Stimulated activated CD8-positive, alpha-beta memory T cell treated with anti-CD3 and anti-CD28 coated beads, Interleukin-2, amount 100 ng/mL, for 1 hour (primary cell): ENCODE results near the gene TBCEL.
"Not testable (repeated sequence)": the region's sequence is repeated elsewhere in the genome, so short reads cannot be mapped to it uniquely, and the experiment has no call there.

Experiments used
- DNase-seq, 2 donors: peaks; one replicate each; pipeline ENCODE4 v3.0.0-alpha.2; 2020; ENCODE audit warnings: low read depth in 2 of 2

TBCEL gene

DNA sequence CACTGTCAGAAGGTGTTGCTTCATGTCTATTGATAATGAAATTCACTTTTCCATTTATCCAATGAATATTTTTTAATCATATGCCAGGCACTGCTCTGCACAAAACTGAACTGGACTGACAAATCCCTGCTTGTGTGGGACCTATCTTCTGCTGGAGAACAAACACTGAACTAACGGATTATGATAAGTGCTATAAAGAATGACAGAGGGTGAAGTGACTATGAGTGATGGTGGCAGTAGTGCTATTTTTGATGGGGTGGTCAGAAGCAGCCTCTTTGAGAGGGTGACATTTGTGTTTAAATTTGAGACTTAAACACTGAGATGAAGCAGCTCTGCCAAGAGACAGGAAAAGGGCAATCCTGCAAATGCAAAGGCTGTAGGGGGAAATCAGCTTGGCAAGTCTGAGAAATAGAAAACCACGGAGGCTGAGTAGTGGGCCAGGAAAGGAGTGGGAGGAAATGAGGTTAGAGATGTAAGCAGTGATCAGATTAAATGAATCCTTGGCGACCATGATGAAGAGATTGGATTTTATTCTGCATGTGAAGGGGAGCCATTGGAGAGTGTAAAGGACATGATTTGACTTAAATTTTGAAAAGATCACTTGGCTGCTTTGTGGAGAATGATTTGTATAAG is 6.0 kb downstream of the TBCEL start:
- no peak for DNase-seq

DNA sequence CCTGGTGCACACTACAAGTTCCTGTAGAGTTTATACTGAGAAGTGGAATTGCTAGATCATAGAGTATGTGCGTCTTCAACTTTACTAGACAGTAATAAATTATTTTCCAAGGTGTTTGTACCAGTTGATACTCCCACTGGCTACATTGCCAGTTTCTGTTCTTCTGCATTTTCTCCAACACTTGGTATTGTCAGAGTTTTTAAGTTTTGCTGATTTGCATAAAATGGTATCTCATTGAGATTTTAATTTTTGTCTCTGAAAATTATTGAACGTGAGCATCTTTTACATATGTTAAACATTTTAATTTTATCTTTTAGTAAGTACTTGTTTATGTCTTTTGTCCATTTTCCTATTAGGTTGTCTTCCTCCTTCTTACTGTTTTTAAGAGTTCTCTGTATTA is 7.3 kb downstream of the TBCEL start:
- DNase-seq, result no peak

DNA sequence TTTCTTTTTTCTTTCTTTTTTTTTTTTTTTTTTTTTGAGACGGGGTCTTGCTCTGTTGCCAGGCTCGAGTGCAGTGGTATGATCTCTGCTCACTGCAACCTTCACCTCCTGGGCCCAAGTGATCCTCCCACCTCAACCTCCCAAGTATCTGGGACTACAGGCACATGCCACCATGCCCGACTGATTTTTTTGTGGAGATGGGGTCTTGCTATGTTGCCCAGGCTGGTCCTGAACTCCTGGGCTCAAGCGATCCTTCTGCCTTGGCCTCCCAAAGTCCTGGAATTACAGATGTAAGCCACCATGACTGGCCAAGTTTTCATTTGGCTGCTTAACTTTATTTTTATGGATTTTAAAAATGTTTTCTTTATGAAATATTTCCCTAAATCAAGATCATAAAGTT is 7.7 kb downstream of the TBCEL start:
- DNase-seq, result not testable (repeated sequence)

DNA sequence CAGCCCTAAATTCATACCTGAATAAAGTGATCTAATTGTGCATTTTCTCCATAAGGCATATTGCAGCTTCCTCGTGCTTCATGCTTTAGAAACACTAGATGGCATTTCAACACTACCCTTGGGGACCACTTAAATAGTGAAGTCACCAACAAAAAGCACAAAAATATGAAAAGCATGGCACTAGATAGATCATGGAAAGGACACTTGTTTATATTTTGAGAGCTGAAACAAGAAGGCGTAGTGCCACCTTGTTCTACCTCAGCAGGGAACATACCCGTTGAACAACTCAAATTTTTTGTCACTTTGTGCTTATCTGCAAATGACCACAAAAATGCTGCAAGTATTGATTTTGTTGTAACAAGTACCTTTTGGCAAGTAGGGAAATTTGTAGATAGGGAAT is 8.6 kb downstream of the TBCEL start:
- no peak for DNase-seq

DNA sequence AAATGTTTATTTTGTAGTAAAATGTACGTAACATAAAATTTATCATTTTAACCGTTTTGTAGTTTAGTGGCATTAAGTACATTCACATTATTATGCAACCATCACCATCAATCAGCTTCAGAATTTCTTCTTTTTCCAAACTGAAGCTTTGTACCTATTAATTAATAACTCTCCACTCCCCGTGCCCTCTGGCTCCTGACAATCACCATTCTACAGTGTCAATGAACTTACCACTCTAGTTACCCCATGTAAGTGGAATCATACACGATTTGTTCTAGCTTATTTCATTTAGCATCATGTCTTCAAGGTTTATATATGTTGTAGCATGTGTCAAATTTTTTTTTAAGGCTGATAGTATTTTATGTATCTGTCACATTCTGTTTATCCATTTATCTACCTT is 9.7 kb downstream of the TBCEL start:
- no peak for DNase-seq

DNA sequence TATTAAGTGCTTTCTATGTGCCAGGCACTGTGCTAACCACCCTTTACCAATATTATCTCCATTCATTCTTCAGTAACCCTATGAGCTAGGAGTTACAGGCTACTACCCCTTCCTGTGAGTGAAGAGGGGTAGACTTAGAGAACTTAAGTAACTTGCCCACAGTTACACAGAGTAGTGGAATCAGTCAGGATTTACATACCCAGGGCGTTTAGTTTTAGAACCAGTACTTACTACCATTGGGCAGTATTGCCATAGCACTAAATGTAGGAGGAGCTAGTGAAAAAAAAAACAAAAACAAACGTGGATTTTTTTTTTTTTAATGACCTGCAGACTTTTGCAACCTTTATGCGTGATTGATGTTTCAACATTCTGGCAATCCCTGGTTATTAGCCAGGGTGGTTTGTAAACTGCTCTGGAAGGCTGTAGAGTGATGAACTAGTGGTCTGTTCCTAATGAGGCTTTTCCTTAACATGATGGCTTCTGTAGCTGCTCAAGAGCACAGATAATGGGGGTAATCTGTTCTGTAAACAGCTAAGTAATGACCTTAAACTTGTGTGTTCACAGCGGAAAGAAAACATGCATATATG is 11.4 kb downstream of the TBCEL start:
- no peak for DNase-seq

DNA sequence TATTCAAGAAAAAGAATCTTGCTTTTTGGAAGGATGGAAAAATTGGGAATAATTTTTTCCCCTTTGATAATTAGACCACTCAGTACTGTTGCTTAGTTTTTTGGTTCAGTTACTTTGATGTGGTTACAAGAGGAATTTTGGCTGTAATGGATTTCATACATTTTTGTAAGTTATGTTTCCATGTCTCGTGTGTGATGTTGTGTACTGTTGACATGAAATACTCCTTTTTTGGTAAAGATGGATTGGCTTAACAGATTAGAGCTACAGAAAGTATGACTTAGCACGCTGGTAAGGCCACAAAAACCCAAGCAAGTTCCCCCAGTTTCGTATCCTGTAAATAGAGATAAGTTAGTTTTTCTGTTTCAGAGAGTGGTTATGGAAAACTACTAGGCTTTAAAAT is 11.9 kb downstream of the TBCEL start:
- DNase-seq, result no peak

DNA sequence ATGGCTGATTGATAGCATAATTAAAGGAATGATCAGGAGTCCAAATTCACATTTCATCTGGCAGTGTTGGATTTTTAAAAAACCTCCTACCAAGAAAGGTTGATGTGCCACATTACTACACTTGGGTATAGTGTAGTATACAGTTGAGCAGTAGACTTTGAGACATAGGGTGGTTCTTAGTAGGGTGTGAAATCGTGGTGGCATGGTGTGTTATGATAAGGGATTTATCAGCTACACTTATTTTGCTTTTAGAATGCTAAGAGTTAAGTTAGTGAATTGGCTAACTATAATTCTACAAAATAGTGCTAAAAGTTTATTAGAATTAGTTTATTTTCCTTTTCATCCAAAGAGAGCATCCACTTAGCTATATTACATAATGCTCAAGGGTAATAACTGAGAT is 13.1 kb downstream of the TBCEL start:
- no peak for DNase-seq

DNA sequence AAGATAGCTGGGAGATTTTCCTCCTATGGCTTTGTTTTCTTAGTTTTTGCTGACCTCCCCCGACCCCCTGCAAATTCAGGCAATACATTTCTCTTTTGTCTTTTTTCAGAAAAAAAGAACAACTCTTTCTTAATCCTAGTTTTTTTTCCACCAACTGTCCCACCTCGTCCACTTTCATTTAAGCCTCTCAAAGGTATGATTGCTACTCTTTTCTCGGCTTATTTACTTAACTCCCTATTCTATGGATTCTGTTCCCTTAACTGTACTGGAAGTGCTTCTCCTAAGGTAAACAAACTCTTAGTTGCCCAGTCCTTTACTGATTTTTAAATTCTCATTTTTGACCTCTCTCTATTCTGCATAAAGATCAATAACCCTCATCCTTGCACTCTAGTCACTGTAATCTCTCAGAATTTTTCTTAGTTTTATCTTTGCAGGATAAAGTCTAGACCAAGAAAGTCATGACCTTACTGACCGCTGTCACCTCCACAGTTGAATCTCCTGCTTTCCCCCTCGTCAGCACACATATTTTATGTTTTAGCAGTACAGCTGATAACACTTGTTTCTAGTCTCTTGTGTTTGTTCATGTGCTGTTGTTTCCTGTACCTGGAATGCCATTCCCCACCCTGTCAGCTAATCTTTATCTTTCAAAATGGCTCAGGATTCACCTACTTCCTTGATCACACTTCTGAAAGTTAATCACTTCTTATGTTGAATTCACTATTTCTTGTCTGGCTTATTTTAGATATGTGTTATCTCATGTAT is 14.9 kb downstream of the TBCEL start:
- DNase-seq, result no peak

DNA sequence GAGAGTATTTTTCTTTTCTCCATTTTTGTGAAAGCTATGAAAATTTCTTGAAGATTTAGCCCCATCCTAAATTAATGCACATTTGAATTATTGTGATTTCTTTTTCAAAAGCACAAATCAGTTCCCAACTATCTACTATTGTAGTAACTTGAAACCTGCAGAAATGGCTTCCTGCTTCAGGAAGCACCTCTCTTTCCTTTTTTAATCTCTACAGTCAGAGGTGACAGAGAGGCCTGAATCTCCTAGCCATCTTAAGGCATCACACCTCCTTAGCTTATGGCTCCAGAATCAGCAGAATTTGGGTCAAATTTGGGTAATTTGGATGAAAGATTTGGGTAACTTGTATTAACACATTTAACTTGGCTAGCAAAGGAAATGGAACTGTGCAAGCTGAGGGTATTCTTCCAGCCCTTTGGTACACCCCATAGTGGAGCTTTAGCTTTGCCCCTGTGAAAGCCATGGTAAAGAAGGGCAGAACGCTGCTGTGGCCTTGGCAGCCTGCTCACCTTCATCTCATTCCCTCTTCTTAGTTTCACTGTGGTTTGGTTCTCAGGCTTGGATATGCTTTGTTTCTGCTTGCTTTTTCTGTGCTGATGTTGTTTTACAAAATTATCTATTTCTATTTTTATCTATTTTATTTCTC is 16.2 kb downstream of the TBCEL start:
- no peak for DNase-seq

DNA sequence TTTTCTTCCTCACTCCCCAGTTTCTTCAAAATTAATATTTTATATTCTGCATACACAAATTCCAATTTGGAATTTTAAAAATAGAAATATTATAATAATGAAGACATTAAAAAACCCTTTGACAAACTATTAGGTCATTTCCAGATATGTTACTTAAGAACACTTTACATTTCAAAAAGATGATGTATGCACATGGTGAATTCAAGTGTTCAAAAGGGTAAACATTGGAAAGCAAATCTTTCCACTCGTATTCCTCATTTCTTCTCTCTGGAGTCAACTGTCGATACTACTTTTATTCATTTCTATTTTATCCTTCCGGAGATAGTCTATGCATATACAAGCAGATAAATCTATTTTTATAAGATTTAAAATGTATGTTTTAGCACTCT is 16.7 kb downstream of the TBCEL start:
- no peak for DNase-seq

DNA sequence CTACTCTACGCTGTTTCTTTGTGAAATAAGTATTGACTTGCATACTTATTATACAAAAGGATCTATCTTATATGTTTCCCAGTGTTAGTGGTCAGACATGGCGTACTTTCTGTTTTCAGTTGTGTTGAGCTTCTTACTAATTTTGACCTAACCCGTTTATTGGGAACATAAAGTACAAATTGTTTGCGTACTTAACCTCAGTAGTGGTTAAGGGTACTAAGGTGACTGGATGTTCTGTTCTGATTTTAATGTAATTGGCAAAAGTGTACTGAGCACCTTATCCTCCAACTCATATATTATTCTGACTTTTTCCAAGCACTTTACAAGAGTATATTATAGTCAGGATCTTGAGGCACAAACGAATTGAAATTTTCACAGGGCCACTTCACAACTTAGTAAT is 17.2 kb downstream of the TBCEL start:
- DNase-seq, result no peak

DNA sequence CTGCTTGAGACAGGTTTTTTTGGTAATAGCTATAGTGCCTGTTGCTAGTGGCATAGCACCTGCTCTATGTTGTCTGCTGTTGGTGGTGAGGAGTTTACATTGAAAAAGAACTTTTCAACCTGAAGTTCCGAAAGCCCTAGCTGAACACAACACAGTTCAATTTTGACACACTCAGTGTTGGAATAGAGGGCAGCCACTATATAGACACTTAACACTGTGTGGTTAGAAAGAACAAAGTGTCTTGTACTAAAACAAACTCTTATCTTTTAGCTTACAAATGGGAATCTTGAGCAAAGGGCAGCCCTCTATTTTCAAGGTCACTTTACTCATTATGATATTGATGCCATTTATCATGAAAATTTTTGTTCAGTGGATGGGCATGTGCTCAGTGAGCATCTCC is 18.4 kb downstream of the TBCEL start:
- DNase-seq, result no peak

DNA sequence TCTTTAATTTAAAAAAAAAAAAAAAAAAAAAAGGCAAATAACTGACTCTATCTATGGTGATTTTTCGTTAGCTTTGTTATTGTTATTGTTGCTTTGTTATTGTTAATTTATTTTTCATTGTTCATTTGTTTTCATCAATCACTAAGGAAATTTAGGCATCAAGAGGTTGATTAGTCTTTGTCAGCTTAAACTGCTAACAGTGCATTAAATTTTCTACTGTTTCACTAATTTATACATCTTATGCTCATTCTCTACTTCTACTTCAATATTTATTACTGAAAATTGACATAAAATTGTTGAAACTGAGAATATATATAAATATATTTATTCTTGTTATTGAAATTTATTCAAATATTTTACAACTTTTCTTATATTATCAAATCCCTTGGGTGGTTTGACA is 24.0 kb downstream of the TBCEL start:
- DNase-seq, result no peak

DNA sequence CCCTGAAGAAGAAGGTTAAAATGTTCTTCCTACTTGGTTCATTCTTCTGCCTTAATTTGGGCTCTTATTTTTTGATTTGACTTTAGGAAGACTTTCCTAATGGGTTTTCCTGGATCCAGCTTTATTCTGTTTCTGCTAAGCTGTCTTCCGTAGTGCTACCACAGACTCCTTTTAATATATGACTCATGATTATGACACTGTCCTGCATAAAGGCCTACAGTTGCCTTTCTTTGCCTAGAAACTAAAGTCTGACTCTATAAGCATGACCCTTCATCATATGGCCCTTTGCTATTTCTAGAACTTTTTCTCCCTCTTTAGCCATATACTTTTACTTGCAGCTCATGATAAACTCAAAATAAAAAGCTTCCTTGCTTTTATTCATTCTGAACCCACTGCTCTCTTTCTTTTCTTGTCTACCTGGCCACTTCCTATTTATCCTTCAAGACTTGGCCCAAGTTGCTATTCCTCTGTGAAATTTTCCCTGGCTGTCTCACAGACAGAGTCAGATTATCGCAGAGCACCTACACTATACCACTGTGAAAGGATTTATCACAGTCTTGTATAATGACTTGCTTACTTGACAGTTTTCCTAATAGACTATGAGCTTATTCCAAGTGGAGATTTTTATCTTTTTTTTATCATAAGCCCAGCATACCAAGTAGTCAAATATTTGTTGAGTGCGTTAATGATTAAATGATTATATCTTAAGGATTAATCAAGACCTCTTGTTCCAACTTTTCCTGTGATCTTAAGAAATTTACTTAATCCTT is 24.7 kb downstream of the TBCEL start:
- no peak for DNase-seq

DNA sequence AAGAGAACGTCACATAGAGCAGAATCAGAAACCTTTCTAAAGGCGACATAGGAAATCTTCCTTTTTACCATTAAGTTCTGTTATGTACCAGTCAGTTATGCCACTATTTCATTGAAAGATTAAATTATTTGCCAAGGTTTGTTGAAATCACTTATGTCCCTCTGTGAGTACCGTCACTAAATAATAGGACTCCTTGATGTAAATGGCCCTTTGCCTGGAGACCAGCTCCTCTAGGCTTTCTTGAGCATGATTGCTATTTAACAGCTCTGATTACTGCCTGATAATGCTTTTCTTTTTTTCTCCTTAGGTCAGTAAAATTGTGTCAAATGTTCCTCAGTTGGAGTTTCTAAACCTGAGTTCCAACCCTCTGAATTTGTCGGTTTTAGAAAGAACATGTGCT is 29.3 kb downstream of the TBCEL start:
- DNase-seq, result no peak

DNA sequence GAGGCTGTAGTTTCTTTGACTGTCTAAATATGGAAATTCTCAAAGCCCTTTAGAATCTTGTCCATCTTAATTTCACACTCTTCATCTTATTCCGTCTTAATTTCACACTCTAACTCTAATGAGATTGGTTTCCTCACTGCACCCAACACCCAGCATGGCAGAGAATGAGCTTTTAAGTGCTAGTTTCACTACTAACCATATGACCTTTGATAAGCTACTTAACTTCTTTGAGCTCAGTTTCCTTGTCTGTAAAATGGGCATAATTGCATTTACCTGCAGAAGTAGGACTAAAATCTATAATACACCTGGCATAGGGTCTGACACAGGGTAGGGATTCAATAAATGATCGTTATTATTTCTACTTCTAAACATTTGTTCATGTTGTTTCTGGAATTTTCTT is 30.4 kb downstream of the TBCEL start:
- no peak for DNase-seq

DNA sequence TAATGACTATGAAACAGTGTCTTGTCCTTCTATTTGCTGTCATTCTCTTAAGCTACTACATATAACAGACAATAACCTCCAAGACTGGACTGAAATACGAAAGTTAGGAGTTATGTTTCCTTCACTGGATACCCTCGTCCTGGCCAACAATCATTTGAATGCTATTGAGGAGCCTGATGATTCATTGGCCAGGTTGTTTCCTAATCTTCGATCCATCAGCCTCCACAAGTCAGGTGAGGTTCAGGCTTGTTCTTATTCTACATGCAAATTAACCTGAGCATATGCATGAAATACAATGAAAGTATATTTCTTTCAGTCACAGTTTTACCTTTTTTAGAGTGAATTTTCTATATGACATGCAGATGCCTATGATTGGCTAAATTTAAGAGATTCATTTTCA is 31.2 kb downstream of the TBCEL start:
- DNase-seq, result no peak

DNA sequence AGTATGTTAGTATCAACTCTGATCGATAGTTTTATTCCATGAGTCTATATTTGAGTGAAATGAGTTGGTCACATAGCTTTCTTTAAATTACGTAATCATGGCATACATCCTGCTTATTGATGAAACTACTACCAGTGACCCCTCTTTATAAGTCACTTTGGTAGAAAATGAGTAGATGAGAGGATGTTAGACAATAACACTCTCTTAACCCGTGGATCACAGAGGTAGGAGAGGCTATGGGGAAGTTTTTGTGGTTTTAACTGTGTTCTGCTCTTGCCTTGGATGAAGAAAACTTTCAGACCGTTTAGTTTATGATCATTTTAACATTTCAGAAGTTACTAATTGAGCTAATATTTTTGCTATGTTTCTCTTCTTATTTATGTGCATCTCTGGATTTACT is 34.0 kb downstream of the TBCEL start:
- no peak for DNase-seq

DNA sequence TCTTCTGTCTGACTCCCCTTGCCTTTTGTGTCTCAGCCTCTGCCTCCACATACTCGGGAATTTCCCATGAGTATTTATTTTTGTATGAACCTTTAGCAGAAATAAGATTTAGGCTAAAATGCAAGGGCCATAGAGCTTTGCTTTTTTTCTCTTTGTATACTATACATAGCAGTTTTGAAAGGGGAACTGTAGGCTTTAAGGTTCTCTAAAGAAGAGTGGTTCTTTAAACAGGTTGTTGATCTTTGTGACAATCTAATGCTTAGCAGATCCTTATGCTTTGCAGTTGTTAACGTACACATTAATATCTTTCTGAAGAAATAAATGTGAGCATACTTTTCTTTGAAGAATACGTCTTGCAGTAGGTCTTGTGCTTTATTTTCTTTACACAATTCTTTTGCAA is 35.0 kb downstream of the TBCEL start:
- no peak for DNase-seq

DNA sequence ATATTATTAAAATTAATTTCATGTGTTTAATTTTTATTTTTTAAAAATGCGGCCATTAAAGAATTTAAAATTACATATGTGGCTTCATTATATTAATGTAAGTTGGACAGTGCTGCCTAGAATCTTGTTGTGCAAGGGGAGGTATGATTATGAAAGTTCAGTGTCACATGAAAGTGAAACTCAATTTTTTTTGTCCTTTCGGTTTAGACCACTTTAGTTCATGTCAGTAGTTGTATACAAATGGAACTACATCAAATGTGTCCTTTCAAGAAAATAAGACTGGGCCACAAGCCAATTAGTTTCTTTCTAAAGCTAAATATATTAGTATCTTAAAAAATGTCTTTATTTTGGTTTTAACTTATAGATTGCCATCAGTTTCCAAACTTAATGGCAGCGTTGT is 35.7 kb downstream of the TBCEL start:
- DNase-seq, result no peak

DNA sequence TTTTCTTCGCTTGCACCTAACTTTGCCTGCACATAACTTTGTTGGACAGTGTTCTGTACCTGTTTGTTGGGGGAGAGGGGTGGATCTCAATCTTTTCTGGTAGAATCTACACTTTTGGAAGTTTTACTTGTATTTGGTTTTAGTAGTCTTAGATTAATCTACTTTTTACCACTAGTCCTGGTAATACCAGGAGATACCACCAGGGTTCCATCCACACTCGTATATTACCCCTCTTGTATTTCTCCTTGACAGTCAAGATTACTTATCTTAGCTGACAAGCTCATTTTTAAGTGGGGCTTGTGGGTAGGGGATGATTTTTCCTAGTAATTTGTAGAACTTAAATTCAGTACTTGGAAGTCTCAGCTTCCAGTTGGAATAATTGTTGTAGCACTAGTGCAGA is 39.8 kb downstream of the TBCEL start:
- no peak for DNase-seq
